Measurements from ENCODE around the gene ACSL5. TPM values are rescaled to one million over a fixed set of nuclear protein-coding genes. Genes with fewer than 3 reads are reported as not detected.

The ACSL5 gene
- polyA plus RNA-seq, 1 donor (not counting 4 experiments of a cell fraction or from before 2014, with no cell fraction given): 0.04 TPM

- H4K20me1 ChIP-seq (ENCODE audit: control insufficient read depth, extremely low read depth, insufficient read depth, low read length): no peaks in the 10 kb centered on the region
Observed at GRCh38 chr10:112330162-112330561, 43.8 kb upstream of the ACSL5 start.

GRCh38 chr10:112330607-112331160 lies 43.2 kb upstream of the ACSL5 start:
- Histone ChIP-seq H3K79me2 (ENCODE audit: control insufficient read depth, insufficient read depth, low read length) (no peaks in the 10 kb centered on the region), H3K9me1 (ENCODE audit: control insufficient read depth, extremely low read depth, insufficient read depth, low read length) (no peaks in the 10 kb centered on the region), H3K36me3 (ENCODE audit: control insufficient read depth in 2 of 2, extremely low read depth in 1 of 2, insufficient read depth in 2 of 2, low read length in 2 of 2) (no peaks in the 10 kb centered on the region), H2AFZ (ENCODE audit: control insufficient read depth, low read length) (no peak overlapping the region), H3K27ac (ENCODE audit: control insufficient read depth, insufficient read depth, low read length) (no peak overlapping the region), H4K20me1 (ENCODE audit: control insufficient read depth, extremely low read depth, insufficient read depth, low read length) (no peaks in the 10 kb centered on the region), H3K4me3 (ENCODE audit: control insufficient read depth in 2 of 3, extremely low read depth in 1 of 3, insufficient read depth in 2 of 3, low read depth in 1 of 3, low read length in 3 of 3) (no peak overlapping the region), H3K4me2 (ENCODE audit: control insufficient read depth, extremely low read depth, insufficient read depth, low read depth, low read length) (no peak overlapping the region), H3K27me3 (ENCODE audit: control insufficient read depth, extremely low read depth, insufficient read depth, low read length) (no peaks in the 10 kb centered on the region), H3K9me3 (ENCODE audit: control insufficient read depth, low read depth, low read length) (no peaks in the 10 kb centered on the region), H3K9ac (ENCODE audit: control insufficient read depth, extremely low read depth, insufficient read depth, low read length) (no peak overlapping the region), H3K4me1 (ENCODE audit: control insufficient read depth, extremely low read depth, insufficient read depth, low read length) (no peaks in the 10 kb centered on the region)
- DNase-seq (ENCODE audit: low read depth, low spot score): no peak
- TF ChIP-seq EZH2 (IDR thresholded peaks at IDR 0.05; ENCODE audit: low read length) (no peak), CTCF (optimal IDR thresholded peaks at IDR 0.05 in 1 of 3, IDR thresholded peaks at IDR 0.05 in 1 of 3, conservative IDR thresholded peaks at IDR 0.05 in 1 of 3; ENCODE audit: extremely low read depth in 1 of 3, insufficient read depth in 2 of 3, low read length in 3 of 3) (no peak)
- dilution Hi-C loops (cut with MboI; ENCODE audit: extremely low pct_ligation_motif_present, low sequenced_read_pairs): no loop called here
- FAIRE-seq: no peak

More at GRCh38 chr10:112330162-112330561, 43.8 kb upstream of the ACSL5 start:
- Histone ChIP-seq H3K9me1 (ENCODE audit: control insufficient read depth, extremely low read depth, insufficient read depth, low read length) (no peaks in the 10 kb centered on the region), H3K36me3 (ENCODE audit: control insufficient read depth in 2 of 2, extremely low read depth in 1 of 2, insufficient read depth in 2 of 2, low read length in 2 of 2) (no peaks in the 10 kb centered on the region), H2AFZ (ENCODE audit: control insufficient read depth, low read length) (no peak overlapping the region), H3K27ac (ENCODE audit: control insufficient read depth, insufficient read depth, low read length) (no peak overlapping the region), H3K27me3 (ENCODE audit: control insufficient read depth, extremely low read depth, insufficient read depth, low read length) (no peaks in the 10 kb centered on the region), H3K4me1 (ENCODE audit: control insufficient read depth, extremely low read depth, insufficient read depth, low read length) (no peaks in the 10 kb centered on the region), H3K79me2 (ENCODE audit: control insufficient read depth, insufficient read depth, low read length) (no peaks in the 10 kb centered on the region), H3K9ac (ENCODE audit: control insufficient read depth, extremely low read depth, insufficient read depth, low read length) (no peak overlapping the region), H3K9me3 (ENCODE audit: control insufficient read depth, low read depth, low read length) (no peaks in the 10 kb centered on the region), H3K4me2 (ENCODE audit: control insufficient read depth, extremely low read depth, insufficient read depth, low read depth, low read length) (no peak overlapping the region), H3K4me3 (ENCODE audit: control insufficient read depth in 2 of 3, extremely low read depth in 1 of 3, insufficient read depth in 2 of 3, low read depth in 1 of 3, low read length in 3 of 3) (no peak overlapping the region)
- TF ChIP-seq EZH2 (IDR thresholded peaks at IDR 0.05; ENCODE audit: low read length) (no peak), CTCF (optimal IDR thresholded peaks at IDR 0.05 in 1 of 3, IDR thresholded peaks at IDR 0.05 in 1 of 3, conservative IDR thresholded peaks at IDR 0.05 in 1 of 3; ENCODE audit: extremely low read depth in 1 of 3, insufficient read depth in 2 of 3, low read length in 3 of 3) (no peak)
- no peak for DNase-seq (ENCODE audit: low read depth, low spot score)
- dilution Hi-C loops (cut with MboI; ENCODE audit: extremely low pct_ligation_motif_present, low sequenced_read_pairs): no loop called here
- no peak for FAIRE-seq

Measured in keratinocyte (primary cell).